HCT116 (cell line): ENCODE results near the gene GTF3C2.

Source experiments
- EGR1 ChIP-seq: IDR thresholded peaks from 2 replicates; pipeline ENCODE4 v1.6.1; 2012; ENCODE audit warnings: low read depth
- EZH2 ChIP-seq: fragments of 200-600 bp; sonication (generic); IDR thresholded peaks from 2 replicates; pipeline ENCODE4 v1.6.1; 2017; ENCODE audit warnings: antibody characterized with exemption, mixed run types
- EZH2phosphoT487 ChIP-seq: fragments of 200-600 bp; IDR thresholded peaks from 2 replicates; pipeline ENCODE4 v1.6.1; 2018; ENCODE audit warnings: antibody characterized with exemption, borderline replicate concordance
- POLR2A ChIP-seq: IDR thresholded peaks from 2 replicates; pipeline ENCODE4 v1.7.0; 2011; ENCODE audit warnings: borderline replicate concordance; ENCODE audit not compliant: insufficient read depth, insufficient read length; ENCODE audit errors: extremely low read depth
- SIN3A ChIP-seq: IDR thresholded peaks from 2 replicates; pipeline ENCODE4 v1.6.1; 2012; ENCODE audit warnings: low read depth
- YY1 ChIP-seq: IDR thresholded peaks from 2 replicates; pipeline ENCODE4 v1.6.1; 2011; ENCODE audit warnings: low read length, low read depth, moderate library complexity, mild to moderate bottlenecking; ENCODE audit not compliant: insufficient replicate concordance; ENCODE audit errors: extremely low read depth
- ZFX ChIP-seq: fragments of 450-650 bp; IDR thresholded peaks from 2 replicates; pipeline ENCODE4 v1.6.1; 2017
- ZNF274 ChIP-seq: fragments of 200-500 bp; sonication (Bioruptor generic); IDR thresholded peaks from 2 replicates; pipeline ENCODE4 v1.6.1; 2014; ENCODE audit warnings: mild to moderate bottlenecking, low read depth, low read length, inconsistent platforms
- TF ChIP-seq, protein P1 (sequence below), 3 experiments: fragments of 200-600 bp in 1 of 3; sonication (generic) in 1 of 3; IDR thresholded peaks in 2 of 3; conservative IDR thresholded peaks in 1 of 3; 2 replicates each; pipeline ENCODE4 v1.5.1; 2012 to 2017; ENCODE audit warnings: low read depth in 2 of 3, low read length in 2 of 3, antibody characterized with exemption in 1 of 3, borderline replicate concordance in 1 of 3, control low read depth in 1 of 3, mild to moderate bottlenecking in 1 of 3, mixed read lengths in 1 of 3, mixed run types in 1 of 3, moderate library complexity in 1 of 3; ENCODE audit not compliant: insufficient read depth in 1 of 3
- TF ChIP-seq, protein P2 (sequence below): IDR thresholded peaks from 2 replicates; pipeline ENCODE4 v1.6.1; 2012

DNA sequence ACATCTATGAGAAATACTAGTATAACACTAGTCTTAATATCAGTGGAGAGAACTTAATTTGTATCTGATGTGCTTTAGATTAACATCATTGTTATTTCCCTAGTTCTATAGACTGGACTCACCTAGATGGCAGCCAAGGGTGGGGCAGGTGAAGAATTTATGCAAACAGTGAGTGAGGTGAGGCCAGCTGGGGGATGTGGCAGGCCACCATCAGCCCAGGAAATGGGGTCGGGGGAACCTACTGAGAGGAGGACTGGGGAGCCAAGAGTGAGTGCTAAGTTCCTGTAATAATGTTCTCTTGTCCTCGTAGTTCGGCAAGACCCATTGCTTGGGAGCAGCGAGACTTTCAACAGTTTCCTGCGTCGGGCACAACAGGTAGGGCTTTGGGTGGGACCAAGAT, 16.4 kb upstream of the GTF3C2 start:
- TF ChIP-seq POLR2A (no peak), YY1 (no peak), ZNF274 (no peak), EGR1 (no peak), EZH2 (no peak), ZFX (no peak), EZH2phosphoT487 (no peak), SIN3A (no peak)
- TF ChIP-seq, protein P1, sequence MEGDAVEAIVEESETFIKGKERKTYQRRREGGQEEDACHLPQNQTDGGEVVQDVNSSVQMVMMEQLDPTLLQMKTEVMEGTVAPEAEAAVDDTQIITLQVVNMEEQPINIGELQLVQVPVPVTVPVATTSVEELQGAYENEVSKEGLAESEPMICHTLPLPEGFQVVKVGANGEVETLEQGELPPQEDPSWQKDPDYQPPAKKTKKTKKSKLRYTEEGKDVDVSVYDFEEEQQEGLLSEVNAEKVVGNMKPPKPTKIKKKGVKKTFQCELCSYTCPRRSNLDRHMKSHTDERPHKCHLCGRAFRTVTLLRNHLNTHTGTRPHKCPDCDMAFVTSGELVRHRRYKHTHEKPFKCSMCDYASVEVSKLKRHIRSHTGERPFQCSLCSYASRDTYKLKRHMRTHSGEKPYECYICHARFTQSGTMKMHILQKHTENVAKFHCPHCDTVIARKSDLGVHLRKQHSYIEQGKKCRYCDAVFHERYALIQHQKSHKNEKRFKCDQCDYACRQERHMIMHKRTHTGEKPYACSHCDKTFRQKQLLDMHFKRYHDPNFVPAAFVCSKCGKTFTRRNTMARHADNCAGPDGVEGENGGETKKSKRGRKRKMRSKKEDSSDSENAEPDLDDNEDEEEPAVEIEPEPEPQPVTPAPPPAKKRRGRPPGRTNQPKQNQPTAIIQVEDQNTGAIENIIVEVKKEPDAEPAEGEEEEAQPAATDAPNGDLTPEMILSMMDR (IDR thresholded peaks at IDR 0.05 in 2 of 3, conservative IDR thresholded peaks at IDR 0.05 in 1 of 3; ENCODE audit: borderline replicate concordance in 1 of 3, insufficient read depth in 1 of 3, low read depth in 2 of 3, low read length in 2 of 3) = no peak
- TF ChIP-seq, protein P2, sequence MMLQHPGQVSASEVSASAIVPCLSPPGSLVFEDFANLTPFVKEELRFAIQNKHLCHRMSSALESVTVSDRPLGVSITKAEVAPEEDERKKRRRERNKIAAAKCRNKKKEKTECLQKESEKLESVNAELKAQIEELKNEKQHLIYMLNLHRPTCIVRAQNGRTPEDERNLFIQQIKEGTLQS = no peak
